ENCODE data around the gene CEP162. TPM values are rescaled to one million over a fixed set of nuclear protein-coding genes. Genes with fewer than 3 reads are reported as not detected.
A peak's percentile ranks its signal among the peaks of the same experiment; 100 is the strongest.
"Not testable (repeated sequence)": the region's sequence is repeated elsewhere in the genome, so short reads cannot be mapped to it uniquely, and the experiment has no call there.

CEP162 gene
- total RNA-seq, 4 donors from 2014 or later = 2.0 to 9.6 (median 6.4) TPM

DNA sequence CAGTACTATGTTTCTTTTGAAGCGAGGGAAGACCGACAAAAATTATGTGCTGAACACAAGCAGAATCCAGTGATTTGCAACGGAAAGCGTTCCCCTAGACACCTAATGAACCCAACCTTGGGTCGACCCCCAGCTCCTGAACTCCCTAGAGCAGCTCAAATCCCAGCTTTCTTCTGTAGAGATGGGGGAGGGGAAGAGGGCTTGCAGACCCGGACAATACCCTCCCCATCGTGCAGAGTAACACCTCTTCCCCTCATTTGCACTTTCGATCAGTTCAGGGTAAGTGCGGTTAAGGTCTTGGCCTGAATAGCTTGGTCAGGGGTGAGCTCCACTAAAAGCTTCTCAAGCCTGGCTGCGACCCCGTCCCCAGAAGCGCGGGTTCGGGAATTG, 404 bp downstream of the CEP162 start:
- peak overlapping the region; percentile 77 for H3K4me3 ChIP-seq
- no peaks in the 10 kb centered on the region for H3K9me3 ChIP-seq
- WGBS = 2% methylated on average over 14 of the region's 14 CpGs
- H3K27ac ChIP-seq = peak overlapping the region; percentile 88
- DNase-seq (ENCODE audit: low spot score in 2 of 2) = no peak
- TF ChIP-seq, protein P1, sequence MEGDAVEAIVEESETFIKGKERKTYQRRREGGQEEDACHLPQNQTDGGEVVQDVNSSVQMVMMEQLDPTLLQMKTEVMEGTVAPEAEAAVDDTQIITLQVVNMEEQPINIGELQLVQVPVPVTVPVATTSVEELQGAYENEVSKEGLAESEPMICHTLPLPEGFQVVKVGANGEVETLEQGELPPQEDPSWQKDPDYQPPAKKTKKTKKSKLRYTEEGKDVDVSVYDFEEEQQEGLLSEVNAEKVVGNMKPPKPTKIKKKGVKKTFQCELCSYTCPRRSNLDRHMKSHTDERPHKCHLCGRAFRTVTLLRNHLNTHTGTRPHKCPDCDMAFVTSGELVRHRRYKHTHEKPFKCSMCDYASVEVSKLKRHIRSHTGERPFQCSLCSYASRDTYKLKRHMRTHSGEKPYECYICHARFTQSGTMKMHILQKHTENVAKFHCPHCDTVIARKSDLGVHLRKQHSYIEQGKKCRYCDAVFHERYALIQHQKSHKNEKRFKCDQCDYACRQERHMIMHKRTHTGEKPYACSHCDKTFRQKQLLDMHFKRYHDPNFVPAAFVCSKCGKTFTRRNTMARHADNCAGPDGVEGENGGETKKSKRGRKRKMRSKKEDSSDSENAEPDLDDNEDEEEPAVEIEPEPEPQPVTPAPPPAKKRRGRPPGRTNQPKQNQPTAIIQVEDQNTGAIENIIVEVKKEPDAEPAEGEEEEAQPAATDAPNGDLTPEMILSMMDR (IDR thresholded peaks at IDR 0.05) = no peak
- no peak for TF ChIP-seq POLR2AphosphoS5 (IDR thresholded peaks at IDR 0.05)
- no peak for TF ChIP-seq EP300 (IDR thresholded peaks at IDR 0.05)
- no peak for TF ChIP-seq POLR2A (IDR thresholded peaks at IDR 0.05)
- no peaks in the 10 kb centered on the region for H3K36me3 ChIP-seq
- peaks cover 22% of the 10 kb centered on the region for H3K4me1 ChIP-seq
- H3K27me3 ChIP-seq = no peaks in the 10 kb centered on the region

DNA sequence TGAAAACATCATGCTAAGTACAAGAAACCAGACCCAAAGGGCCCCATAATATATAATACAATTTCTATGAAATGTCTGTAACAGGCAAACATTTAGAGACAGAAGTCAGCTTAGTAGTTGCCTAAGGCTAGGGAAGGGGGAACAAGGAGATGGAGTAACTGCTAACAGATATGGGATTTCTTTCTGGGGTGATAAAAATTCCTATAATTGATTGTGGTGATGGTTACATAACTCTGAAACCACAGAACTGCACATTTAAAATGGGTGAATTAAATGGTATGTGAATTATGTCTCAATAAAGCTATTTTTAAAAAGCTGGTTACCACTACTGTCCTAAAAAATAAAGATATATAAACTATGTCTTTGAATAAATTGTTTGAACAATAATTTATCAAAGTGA, 3.2 kb downstream of the CEP162 start:
- Histone ChIP-seq H3K27ac (no peak overlapping the region), H3K4me1 (peaks cover 22% of the 10 kb centered on the region), H3K36me3 (no peaks in the 10 kb centered on the region), H3K9me3 (no peaks in the 10 kb centered on the region), H3K4me3 (no peak overlapping the region), H3K27me3 (no peaks in the 10 kb centered on the region)
- TF ChIP-seq EP300 (IDR thresholded peaks at IDR 0.05) (no peak), POLR2AphosphoS5 (IDR thresholded peaks at IDR 0.05) (no peak), POLR2A (IDR thresholded peaks at IDR 0.05) (no peak)
- TF ChIP-seq, protein P1 (IDR thresholded peaks at IDR 0.05) = no peak
- no peak for DNase-seq (ENCODE audit: low spot score in 2 of 2)

DNA sequence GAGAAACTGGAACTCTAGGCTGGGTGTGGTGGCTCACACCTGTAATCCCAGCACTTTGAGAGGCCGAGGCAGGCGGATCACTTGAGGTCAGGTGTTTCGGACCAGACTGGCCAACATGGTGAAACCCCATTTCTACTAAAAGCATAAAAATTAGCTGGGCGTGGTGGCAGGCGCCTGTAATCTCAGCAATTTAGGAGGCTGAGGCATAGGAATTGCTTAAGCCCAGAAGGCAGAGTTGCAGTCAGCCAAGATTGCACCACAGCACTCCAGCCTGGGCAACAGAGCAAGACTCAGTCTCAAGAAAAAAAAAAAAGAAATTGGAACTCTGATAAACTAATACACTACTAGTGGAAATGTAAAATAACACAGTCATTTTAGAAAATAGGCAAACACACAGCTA, 3.8 kb downstream of the CEP162 start:
- not testable (repeated sequence) for H3K36me3 ChIP-seq; H3K27me3 ChIP-seq; H3K27ac ChIP-seq; DNase-seq (ENCODE audit: low spot score in 2 of 2); H3K9me3 ChIP-seq; H3K4me3 ChIP-seq
- peaks cover 22% of the 10 kb centered on the region for H3K4me1 ChIP-seq
- 98% methylated on average over 5 of the region's 5 CpGs for WGBS

DNA sequence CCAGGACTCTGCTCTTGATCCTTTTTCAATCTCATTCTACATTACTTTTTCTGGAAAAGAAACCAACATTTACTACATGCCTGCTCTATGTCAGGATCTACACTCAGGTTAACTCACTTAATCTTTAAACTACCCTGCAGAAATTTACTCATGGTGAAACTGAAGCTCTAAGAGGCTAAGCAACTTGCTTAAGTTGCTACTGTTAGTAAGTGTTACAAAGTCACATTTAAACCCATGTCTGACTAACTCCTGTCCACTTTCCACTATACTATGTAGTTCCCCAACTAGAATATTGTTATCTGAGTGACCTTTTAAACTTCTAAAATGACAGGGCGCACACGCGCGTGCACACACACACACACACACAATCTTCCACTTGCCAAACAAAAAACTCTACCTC, 5.0 kb downstream of the CEP162 start:
- TF ChIP-seq, protein P1 (IDR thresholded peaks at IDR 0.05) = no peak
- TF ChIP-seq POLR2AphosphoS5 (IDR thresholded peaks at IDR 0.05) (no peak), POLR2A (IDR thresholded peaks at IDR 0.05) (no peak), EP300 (IDR thresholded peaks at IDR 0.05) (no peak)
- Histone ChIP-seq H3K36me3 (no peaks in the 10 kb centered on the region), H3K4me3 (no peak overlapping the region), H3K27ac (no peak overlapping the region), H3K9me3 (no peaks in the 10 kb centered on the region), H3K4me1 (peaks cover 17% of the 10 kb centered on the region), H3K27me3 (no peaks in the 10 kb centered on the region)
- 92% methylated on average over 4 of the region's 4 CpGs for WGBS
- DNase-seq (ENCODE audit: low spot score in 2 of 2) = no peak

DNA sequence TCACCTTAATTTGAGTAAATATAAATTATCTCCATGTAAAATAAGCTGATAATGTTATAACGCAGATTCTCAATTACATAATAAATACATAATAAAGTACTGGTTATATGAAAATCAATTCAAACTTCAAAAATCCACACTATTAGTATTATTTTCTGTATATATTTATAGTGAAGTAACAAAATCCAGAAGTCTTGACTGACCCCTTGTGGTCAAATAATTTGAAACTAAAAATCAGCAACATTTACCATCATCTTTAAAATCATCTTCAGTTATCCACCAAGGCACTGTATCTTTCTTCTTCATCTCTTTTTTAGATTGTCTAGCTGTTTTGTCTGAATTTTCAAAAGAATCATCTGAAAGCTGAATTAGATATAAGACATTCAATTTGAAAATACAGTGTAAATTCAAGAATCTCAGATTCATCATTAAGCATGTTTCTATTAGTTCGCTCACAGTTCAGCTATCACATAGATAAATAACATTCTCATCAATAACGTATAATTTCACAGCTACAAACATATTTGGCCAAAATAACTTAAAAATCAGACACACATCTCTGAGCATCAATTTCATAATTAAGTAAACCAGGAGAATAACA, 6.5 kb downstream of the CEP162 start:
- WGBS = 81% methylated on average over 3 of the region's 3 CpGs
- Histone ChIP-seq H3K9me3 (no peaks in the 10 kb centered on the region), H3K27ac (no peak overlapping the region), H3K36me3 (no peaks in the 10 kb centered on the region), H3K27me3 (no peaks in the 10 kb centered on the region), H3K4me3 (no peak overlapping the region), H3K4me1 (peaks cover 4% of the 10 kb centered on the region)
- no peak for DNase-seq (ENCODE audit: low spot score in 2 of 2)
- no peak for TF ChIP-seq EP300 (IDR thresholded peaks at IDR 0.05)
- TF ChIP-seq, protein P1 (IDR thresholded peaks at IDR 0.05) = peak in 1 of 2 donors; percentile 24

DNA sequence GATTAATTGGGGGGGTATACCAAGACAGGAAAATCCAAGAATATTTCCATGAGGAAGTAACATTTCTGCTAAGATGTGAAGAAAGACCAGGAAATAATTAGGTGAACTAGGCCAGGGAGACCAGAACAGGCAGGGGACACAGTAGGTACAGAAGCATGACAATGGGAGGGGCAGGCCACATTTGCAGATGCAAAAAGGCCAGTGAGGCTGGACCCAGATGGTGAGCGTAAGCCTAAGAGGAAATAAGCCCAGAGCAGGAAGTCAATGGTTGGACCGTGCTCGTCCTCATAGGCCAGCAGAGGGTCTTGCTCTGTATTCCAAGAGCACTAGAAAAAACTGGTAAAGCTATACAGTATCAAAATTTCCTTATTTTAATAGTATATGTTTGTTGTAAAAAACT, 9.4 kb downstream of the CEP162 start:
- no peak overlapping the region for H3K4me3 ChIP-seq
- peaks cover 7% of the 10 kb centered on the region for H3K36me3 ChIP-seq
- H3K4me1 ChIP-seq = no peaks in the 10 kb centered on the region
- WGBS = 86% methylated on average over 3 of the region's 3 CpGs
- TF ChIP-seq, protein P1 (IDR thresholded peaks at IDR 0.05) = no peak
- no peak for TF ChIP-seq POLR2A (IDR thresholded peaks at IDR 0.05)
- no peak for DNase-seq (ENCODE audit: low spot score in 2 of 2)
- no peak overlapping the region for H3K27ac ChIP-seq
- H3K27me3 ChIP-seq = no peaks in the 10 kb centered on the region
- H3K9me3 ChIP-seq = no peaks in the 10 kb centered on the region
